Muscle layer of colon (tissue), 2 donors: ENCODE data around the gene YES1.

ENCODE experiments used
- H3K27ac ChIP-seq: one replicate; pipeline ENCODE4 v1.7.0; 2013; ENCODE audit warnings: low read depth, mild to moderate bottlenecking, low read length, moderate library complexity
- H3K27me3 ChIP-seq, 2 donors: one replicate each; pipeline ENCODE4 v1.7.0; 2013; ENCODE audit warnings: low read length in 2 of 2, mild to moderate bottlenecking in 2 of 2; ENCODE audit not compliant: insufficient read depth in 2 of 2, control insufficient read depth in 1 of 2
- H3K36me3 ChIP-seq: one replicate; pipeline ENCODE4 v1.7.0; 2013; ENCODE audit warnings: mild to moderate bottlenecking, low read length; ENCODE audit not compliant: insufficient read depth
- H3K4me1 ChIP-seq: one replicate; pipeline ENCODE4 v1.7.0; 2013; ENCODE audit warnings: mild to moderate bottlenecking, low read length; ENCODE audit not compliant: insufficient read depth
- H3K4me3 ChIP-seq, 2 donors: one replicate each; pipeline ENCODE4 v1.7.0; 2013; ENCODE audit warnings: low read length in 2 of 2, low read depth in 1 of 2, mild to moderate bottlenecking in 1 of 2, moderate library complexity in 1 of 2
- H3K9ac ChIP-seq: one replicate; pipeline ENCODE4 v1.7.0; 2013; ENCODE audit warnings: low read length
- H3K9me3 ChIP-seq: one replicate; pipeline ENCODE4 v1.7.0; 2013; ENCODE audit warnings: mild to moderate bottlenecking, low read length
- donor health status: abdominal sarcoma.
- donor health status: Adenocarcinoma of cecum.

YES1 gene

GRCh38 chr18:837922-838321, 25.9 kb upstream of the YES1 start:
- Histone ChIP-seq H3K27ac (no peak overlapping the region), H3K27me3 (no peaks in the 10 kb centered on the region), H3K36me3 (no peaks in the 10 kb centered on the region), H3K9me3 (no peaks in the 10 kb centered on the region), H3K4me1 (no peaks in the 10 kb centered on the region), H3K4me3 (no peak overlapping the region), H3K9ac (no peak overlapping the region)

- Histone ChIP-seq H3K9me3 (no peaks in the 10 kb centered on the region), H3K4me1 (no peaks in the 10 kb centered on the region), H3K27ac (no peak overlapping the region), H3K9ac (no peak overlapping the region), H3K27me3 (peaks cover 0 to 5% of the 10 kb centered on the region in 2 donors), H3K36me3 (no peaks in the 10 kb centered on the region), H3K4me3 (no peak overlapping the region)
These were observed 22.2 kb upstream of the YES1 start for GRCh38 chr18:834082-834720.

- Histone ChIP-seq H3K27ac (no peak overlapping the region), H3K36me3 (no peaks in the 10 kb centered on the region), H3K4me1 (no peaks in the 10 kb centered on the region), H3K4me3 (no peak overlapping the region), H3K9ac (no peak overlapping the region), H3K27me3 (peaks cover 0 to 5% of the 10 kb centered on the region in 2 donors), H3K9me3 (no peaks in the 10 kb centered on the region)
These were observed 21.2 kb upstream of the YES1 start for GRCh38 chr18:833197-833596.

- H3K4me3 ChIP-seq = no peak overlapping the region
- no peaks in the 10 kb centered on the region for H3K36me3 ChIP-seq
- H3K9ac ChIP-seq = no peak overlapping the region
- H3K27me3 ChIP-seq = peaks cover 0 to 5% of the 10 kb centered on the region in 2 donors
- H3K27ac ChIP-seq = no peak overlapping the region
- H3K9me3 ChIP-seq = no peaks in the 10 kb centered on the region
- no peaks in the 10 kb centered on the region for H3K4me1 ChIP-seq
These were observed 20.1 kb upstream of the YES1 start for GRCh38 chr18:832085-832681.

- Histone ChIP-seq H3K4me3 (no peak overlapping the region), H3K9me3 (no peaks in the 10 kb centered on the region), H3K4me1 (no peaks in the 10 kb centered on the region), H3K27me3 (peaks cover 0 to 5% of the 10 kb centered on the region in 2 donors), H3K9ac (no peak overlapping the region), H3K27ac (no peak overlapping the region), H3K36me3 (no peaks in the 10 kb centered on the region)
These were observed 18.4 kb upstream of the YES1 start for GRCh38 chr18:830315-830901.

- Histone ChIP-seq H3K36me3 (no peaks in the 10 kb centered on the region), H3K9ac (no peak overlapping the region), H3K9me3 (no peaks in the 10 kb centered on the region), H3K4me1 (no peaks in the 10 kb centered on the region), H3K27me3 (peaks cover 0 to 5% of the 10 kb centered on the region in 2 donors), H3K27ac (no peak overlapping the region), H3K4me3 (no peak overlapping the region)
These were observed 17.4 kb upstream of the YES1 start for GRCh38 chr18:829432-829831.

GRCh38 chr18:827093-827677, 15.1 kb upstream of the YES1 start:
- no peaks in the 10 kb centered on the region for H3K36me3 ChIP-seq
- no peaks in the 10 kb centered on the region for H3K9me3 ChIP-seq
- no peak overlapping the region for H3K27ac ChIP-seq
- no peak overlapping the region for H3K9ac ChIP-seq
- no peak overlapping the region for H3K4me3 ChIP-seq
- H3K27me3 ChIP-seq = peaks cover 2 to 4% of the 10 kb centered on the region in 2 donors
- no peaks in the 10 kb centered on the region for H3K4me1 ChIP-seq

- H3K4me3 ChIP-seq = no peak overlapping the region
- H3K27ac ChIP-seq = no peak overlapping the region
- H3K4me1 ChIP-seq = no peaks in the 10 kb centered on the region
- no peak overlapping the region for H3K9ac ChIP-seq
- peaks cover 0 to 4% of the 10 kb centered on the region in 2 donors for H3K27me3 ChIP-seq
- H3K9me3 ChIP-seq = no peaks in the 10 kb centered on the region
- H3K36me3 ChIP-seq = no peaks in the 10 kb centered on the region
These were observed 14.0 kb upstream of the YES1 start for GRCh38 chr18:825891-826585.

- Histone ChIP-seq H3K4me3 (no peak overlapping the region), H3K4me1 (no peaks in the 10 kb centered on the region), H3K27ac (no peak overlapping the region), H3K9ac (no peak overlapping the region), H3K27me3 (peaks cover 0 to 4% of the 10 kb centered on the region in 2 donors), H3K36me3 (no peaks in the 10 kb centered on the region), H3K9me3 (no peaks in the 10 kb centered on the region)
These were observed 12.1 kb upstream of the YES1 start for GRCh38 chr18:824179-824578.

- no peak overlapping the region for H3K9ac ChIP-seq
- no peaks in the 10 kb centered on the region for H3K4me1 ChIP-seq
- no peak overlapping the region for H3K27ac ChIP-seq
- H3K9me3 ChIP-seq = no peaks in the 10 kb centered on the region
- H3K4me3 ChIP-seq = no peak overlapping the region
- peaks cover 0 to 4% of the 10 kb centered on the region in 2 donors for H3K27me3 ChIP-seq
- H3K36me3 ChIP-seq = no peaks in the 10 kb centered on the region
These were observed 8.6 kb upstream of the YES1 start for GRCh38 chr18:820591-821165.

GRCh38 chr18:816869-817268, 4.8 kb upstream of the YES1 start:
- Histone ChIP-seq H3K9ac (no peak overlapping the region), H3K27ac (no peak overlapping the region), H3K4me1 (no peaks in the 10 kb centered on the region), H3K4me3 (no peak overlapping the region), H3K27me3 (no peaks in the 10 kb centered on the region), H3K9me3 (no peaks in the 10 kb centered on the region), H3K36me3 (no peaks in the 10 kb centered on the region)
